ENCODE measurements around the gene DNAJC5.

DNAJC5 gene

GRCh38 chr20:63930971-63931553 lies 36.1 kb downstream of the DNAJC5 start:
- DNase-seq (ENCODE audit: low read depth) = no peak
- H3K4me3 ChIP-seq (ENCODE audit: control insufficient read depth, low read depth, low read length) = no peak overlapping the region
- no peak for TF ChIP-seq CTCF (conservative IDR thresholded peaks at IDR 0.05; ENCODE audit: control insufficient read depth, insufficient read depth, low read depth, low read length)

GRCh38 chr20:63931735-63932134 lies 36.8 kb downstream of the DNAJC5 start:
- no peak overlapping the region for H3K4me3 ChIP-seq (ENCODE audit: control insufficient read depth, low read depth, low read length)
- no peak for DNase-seq (ENCODE audit: low read depth)
- no peak for TF ChIP-seq CTCF (conservative IDR thresholded peaks at IDR 0.05; ENCODE audit: control insufficient read depth, insufficient read depth, low read depth, low read length)

- DNase-seq (ENCODE audit: low read depth) = no peak
- no peak overlapping the region for H3K4me3 ChIP-seq (ENCODE audit: control insufficient read depth, low read depth, low read length)
- TF ChIP-seq CTCF (conservative IDR thresholded peaks at IDR 0.05; ENCODE audit: control insufficient read depth, insufficient read depth, low read depth, low read length) = no peak
Observed at GRCh38 chr20:63932606-63933160, 37.8 kb downstream of the DNAJC5 start.

- no peak for TF ChIP-seq CTCF (conservative IDR thresholded peaks at IDR 0.05; ENCODE audit: control insufficient read depth, insufficient read depth, low read depth, low read length)
- H3K4me3 ChIP-seq (ENCODE audit: control insufficient read depth, low read depth, low read length) = no peak overlapping the region
- no peak for DNase-seq (ENCODE audit: low read depth)
Observed at GRCh38 chr20:63933646-63934045, 38.7 kb downstream of the DNAJC5 start.

GRCh38 chr20:63934271-63935068 lies 39.5 kb downstream of the DNAJC5 start:
- no peak overlapping the region for H3K4me3 ChIP-seq (ENCODE audit: control insufficient read depth, low read depth, low read length)
- no peak for DNase-seq (ENCODE audit: low read depth)
- peak; percentile 26 for TF ChIP-seq CTCF (conservative IDR thresholded peaks at IDR 0.05; ENCODE audit: control insufficient read depth, insufficient read depth, low read depth, low read length)

GRCh38 chr20:63935447-63935846 lies 40.5 kb downstream of the DNAJC5 start:
- no peak overlapping the region for H3K4me3 ChIP-seq (ENCODE audit: control insufficient read depth, low read depth, low read length)
- DNase-seq (ENCODE audit: low read depth) = no peak
- TF ChIP-seq CTCF (conservative IDR thresholded peaks at IDR 0.05; ENCODE audit: control insufficient read depth, insufficient read depth, low read depth, low read length) = no peak
